A172 (cell line): ENCODE measurements around the gene SAMD14. TPM values are rescaled to one million over a fixed set of nuclear protein-coding genes. Genes with fewer than 3 reads are reported as not detected.
A peak's percentile ranks its signal among the peaks of the same experiment; 100 is the strongest.

ENCODE experiments used
- DNase-seq: peaks from one replicate; pipeline ENCODE4 v3.0.0-alpha.2; 2015; ENCODE audit warnings: low spot score
- total RNA-seq: library from RNA; depleted of rRNA; stranded (reverse); fragments of >200 nt; shearing (Covaris generic); gene quantifications from 2 replicates; pipeline ENCODE4 v1.2.3, GENCODE V29; 2014

SAMD14 gene
- total RNA-seq, 1 experiment from 2014 or later: 0.62 TPM

GRCh38 chr17:50148226-50149090 lies 18.5 kb upstream of the SAMD14 start:
- DNase-seq: no peak

DNA sequence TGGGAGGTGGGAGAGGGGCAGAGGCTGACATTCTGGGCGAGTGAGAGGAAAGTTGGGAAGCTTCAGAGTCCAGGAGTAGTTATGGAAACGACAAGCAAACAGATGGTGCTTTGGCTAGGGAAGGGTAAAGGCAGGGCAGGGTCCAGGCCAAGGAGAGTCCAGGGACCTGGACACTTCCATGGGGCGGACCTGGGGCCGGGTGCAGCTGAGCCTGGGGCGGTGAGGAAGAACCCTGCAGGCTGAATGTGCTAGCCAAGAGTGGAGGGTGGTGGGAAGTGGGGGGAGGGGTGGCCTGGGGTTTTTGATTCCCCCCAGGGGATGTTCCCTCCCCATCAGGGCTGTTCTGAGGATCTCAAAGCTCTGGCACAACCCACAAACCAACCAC lies 17.9 kb upstream of the SAMD14 start:
- DNase-seq: no peak

DNA sequence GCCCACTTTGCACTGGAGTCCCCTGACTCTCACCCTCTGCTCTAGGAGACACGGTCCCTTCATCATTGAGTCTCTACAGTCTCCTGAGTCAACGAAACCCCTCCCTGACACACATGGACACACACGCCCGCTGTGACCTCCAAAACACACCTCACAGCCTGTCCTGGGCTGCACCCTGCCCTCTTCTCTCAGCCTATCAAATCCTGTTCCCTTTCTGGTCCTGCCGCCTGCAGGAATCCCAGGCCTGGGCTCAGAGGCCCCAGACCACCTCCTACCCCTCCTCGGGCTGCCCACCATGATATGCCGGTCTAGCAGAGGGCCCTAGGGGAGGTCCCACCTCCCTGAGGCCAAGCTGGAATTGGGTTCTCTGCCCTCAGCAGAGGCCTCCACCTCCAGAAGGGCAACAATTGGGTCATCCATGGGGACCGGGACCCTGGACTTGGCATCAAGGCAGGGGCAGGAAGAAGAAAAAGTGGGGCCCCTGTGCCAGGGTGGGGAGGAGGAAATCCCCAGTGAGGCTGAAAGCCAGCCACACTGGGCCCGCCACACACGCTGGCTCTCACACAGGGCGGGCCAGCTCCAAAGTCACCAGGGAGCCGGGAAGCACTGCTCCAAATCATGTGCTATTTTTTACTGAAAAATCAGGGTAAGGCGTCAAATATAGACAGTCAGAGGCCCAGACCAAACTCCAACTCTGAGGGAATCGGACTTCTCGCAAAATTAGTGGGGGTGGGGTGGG lies 17.1 kb upstream of the SAMD14 start:
- no peak for DNase-seq

- DNase-seq: no peak
These were observed 16.4 kb upstream of the SAMD14 start for GRCh38 chr17:50146230-50146926.

- DNase-seq: no peak
These were observed 15.7 kb upstream of the SAMD14 start for GRCh38 chr17:50145532-50146229.

GRCh38 chr17:50144845-50145531 lies 15.0 kb upstream of the SAMD14 start:
- DNase-seq: no peak

DNA sequence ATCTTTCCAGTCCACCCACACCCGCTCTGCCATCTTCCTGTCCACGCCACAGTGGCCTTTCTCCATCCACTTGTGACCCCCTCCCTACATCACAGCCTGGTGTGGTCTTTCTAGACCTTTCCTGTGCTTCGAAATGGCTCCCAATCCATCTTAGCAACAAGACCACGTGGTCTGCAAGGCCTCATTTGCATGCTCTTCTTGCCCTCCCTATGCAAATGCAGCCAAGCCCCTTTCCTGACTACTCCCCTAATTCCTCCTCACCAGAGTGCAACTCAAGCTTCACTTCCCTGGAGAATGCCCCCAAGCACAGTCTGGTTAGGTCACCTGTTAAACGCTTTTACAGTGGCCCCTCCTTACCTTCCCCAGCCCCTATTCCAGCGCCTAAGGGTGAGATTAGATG lies 14.4 kb upstream of the SAMD14 start:
- DNase-seq: no peak

GRCh38 chr17:50143461-50144176 lies 13.7 kb upstream of the SAMD14 start:
- DNase-seq: no peak

DNA sequence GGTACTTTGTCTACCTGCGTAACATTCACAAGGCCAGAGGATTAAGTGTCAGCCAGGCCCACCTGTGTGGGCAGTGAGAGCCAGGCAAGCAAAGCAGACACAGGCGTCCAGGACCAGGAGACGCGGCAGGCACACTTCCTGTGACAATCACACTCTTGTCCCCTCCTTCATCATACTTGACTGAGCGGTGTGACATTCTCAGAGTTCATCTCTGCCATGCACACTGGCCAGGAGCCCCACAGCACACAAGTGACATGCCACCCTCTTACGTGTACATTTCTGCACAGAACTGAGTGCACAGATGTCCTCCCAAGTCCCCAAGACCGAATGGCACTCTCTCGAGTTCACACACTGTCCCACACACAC lies 11.8 kb upstream of the SAMD14 start:
- no peak for DNase-seq

DNA sequence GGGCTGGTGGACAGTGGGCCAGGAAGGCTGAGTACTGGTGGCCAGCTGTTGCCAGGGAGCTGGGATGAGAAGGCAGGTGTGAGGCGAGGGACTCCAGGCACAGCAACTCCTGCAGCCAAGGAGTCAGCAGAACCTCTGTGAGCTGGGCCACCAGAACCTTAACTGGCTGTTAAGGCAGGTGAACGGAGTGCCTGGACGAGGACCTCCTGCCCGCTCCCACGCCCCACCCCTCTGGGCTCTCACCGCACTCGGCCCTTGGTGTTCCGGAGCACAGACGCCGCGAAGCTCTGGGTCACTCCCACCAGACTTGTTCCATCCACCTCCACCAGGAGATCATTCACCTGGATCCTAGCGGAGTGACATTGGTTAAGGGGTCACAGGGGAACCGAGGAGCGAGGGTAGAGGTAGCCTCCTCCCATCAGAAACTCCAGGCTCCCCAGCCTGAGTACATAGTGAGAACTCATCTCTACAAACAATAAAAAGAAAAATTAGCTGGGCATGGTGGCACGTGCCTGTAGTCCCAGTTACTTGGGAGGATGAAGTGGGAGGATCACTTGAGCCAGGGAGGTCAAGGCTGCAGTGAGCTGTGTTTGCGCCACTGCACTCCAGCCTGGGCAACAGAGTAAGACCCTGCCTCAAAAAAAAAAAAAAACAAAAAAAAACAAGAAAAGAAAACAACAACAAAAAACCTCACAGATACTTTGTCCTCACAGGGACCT lies 11.2 kb upstream of the SAMD14 start:
- no peak for DNase-seq

DNA sequence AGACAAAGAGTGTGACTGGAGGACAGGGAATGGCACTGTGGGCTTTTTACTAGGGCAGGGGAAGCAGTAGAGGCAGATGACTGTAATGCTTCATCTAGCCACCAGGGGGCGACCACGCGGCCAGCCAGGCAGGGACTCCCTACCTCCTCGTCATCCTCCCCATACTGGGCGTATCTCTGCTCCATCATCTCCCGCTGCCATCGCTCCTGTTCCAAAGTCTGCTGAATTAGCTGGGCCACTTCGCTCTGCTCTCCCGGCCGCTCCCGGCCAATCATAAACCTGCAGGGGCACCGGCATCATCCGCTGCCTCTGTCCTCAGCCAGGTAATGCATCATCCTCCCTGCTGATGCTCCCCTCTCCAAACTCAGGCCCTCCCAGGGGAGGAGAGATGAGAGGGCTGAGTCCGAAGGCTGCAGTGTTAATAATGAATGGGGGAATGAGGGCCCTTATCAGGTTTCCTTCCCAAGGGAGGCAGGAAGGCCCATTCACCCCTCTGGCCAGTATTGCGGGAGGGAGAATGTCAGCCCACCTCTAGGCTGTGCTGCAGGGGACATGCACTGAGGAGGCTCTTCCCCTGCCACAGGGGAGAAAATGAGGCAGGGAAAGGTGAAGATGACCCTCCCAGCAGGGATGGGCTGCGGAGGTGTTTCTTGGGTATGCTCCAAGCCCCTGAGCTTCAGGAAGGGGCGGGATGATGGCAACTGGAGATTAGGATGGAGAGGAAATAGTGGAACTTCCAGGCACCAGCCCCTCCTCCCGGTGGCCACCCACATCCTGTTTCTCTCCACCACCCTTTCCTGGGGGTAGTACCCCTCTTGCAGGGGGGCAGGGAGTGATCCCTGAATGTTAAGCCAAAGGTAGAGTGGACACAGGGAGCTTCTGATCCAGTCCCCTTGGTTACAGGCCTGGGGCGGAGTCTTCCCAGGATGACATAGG lies 10.3 kb upstream of the SAMD14 start:
- DNase-seq: peak; percentile 78

GRCh38 chr17:50139185-50139783 lies 9.3 kb upstream of the SAMD14 start:
- DNase-seq: no peak

- no peak for DNase-seq
These were observed 7.1 kb upstream of the SAMD14 start for GRCh38 chr17:50137042-50137441.

GRCh38 chr17:50136096-50136687 lies 6.2 kb upstream of the SAMD14 start:
- no peak for DNase-seq

DNA sequence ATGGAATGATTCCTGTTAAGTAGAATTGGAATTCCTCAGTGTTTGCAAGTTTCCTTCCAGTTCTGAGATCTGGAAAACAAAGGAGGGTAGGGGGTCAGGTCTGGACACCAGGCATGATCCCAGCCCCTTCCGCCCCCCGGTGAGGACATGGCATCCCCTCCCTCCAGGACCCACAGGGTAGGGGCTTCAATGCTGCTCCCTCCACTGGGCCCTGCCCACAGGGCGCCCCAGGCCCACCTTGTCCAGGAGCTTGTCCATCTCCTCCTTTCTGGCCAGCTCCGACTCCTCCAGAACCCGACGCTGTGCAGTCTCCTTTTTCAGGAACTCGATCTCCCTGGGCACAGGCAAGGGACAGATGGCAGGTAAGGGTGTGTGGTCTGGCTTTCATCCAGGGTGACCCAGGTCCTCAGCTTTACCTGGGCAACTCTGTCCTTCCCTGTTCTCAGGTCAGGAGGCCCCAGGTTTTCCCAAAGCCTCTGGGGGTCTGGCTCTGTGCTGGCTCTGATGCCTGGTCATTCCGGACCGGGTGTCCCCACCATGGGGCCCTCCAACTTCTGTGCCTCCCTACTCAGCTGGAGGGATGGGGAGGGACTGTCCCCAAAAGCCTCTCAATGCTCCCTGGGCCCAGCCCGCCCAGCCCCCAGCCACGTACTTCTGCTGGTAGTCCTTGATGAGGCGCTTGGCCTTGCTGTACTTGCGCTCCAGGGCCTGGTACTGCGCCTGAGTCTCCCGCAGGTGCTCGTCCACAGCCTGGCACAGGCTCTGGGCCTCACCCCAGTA lies 5.5 kb upstream of the SAMD14 start:
- DNase-seq: no peak

- DNase-seq: peak; percentile 28
These were observed 4.5 kb upstream of the SAMD14 start for GRCh38 chr17:50134206-50135110.
